GM12878 (cell line): ENCODE results near the gene CREBZF. TPM values are rescaled to one million over a fixed set of nuclear protein-coding genes. Genes with fewer than 3 reads are reported as not detected.

Experiments used
- ATAC-seq: fragments of 200-7000 bp; cut with Tn5 transposase; 3 replicates; pipeline ENCODE4 v1.9.1; 2020; ENCODE audit warnings: mild to moderate bottlenecking, moderate library complexity
- BruUV-seq: library from RNA; stranded (reverse); fragments of 400-500 nt; replicated peaks from 2 replicates; lab custom pipeline; 2021; lab: Mats Ljungman, UMichigan
- CTCF ChIA-PET: fragments of 300-600 bp; sonication (Branson Sonifier 250); formaldehyde crosslinking; extraction: SDS; loops from one replicate; lab custom pipeline; 2021; ENCODE audit warnings: inconsistent platforms; lab: Yijun Ruan, JAX
- POLR2A ChIA-PET: fragments of 350-600 bp; formaldehyde crosslinking; extraction: SDS; loops from one replicate; lab custom pipeline; 2021; ENCODE audit warnings: inconsistent platforms; lab: Charles Lee
- RAD21 ChIA-PET: fragments of 300-600 bp; sonication (Branson Sonifier 250); formaldehyde crosslinking; loops from one replicate; lab custom pipeline; 2023; ENCODE audit warnings: antibody characterized with exemption; ENCODE audit not compliant: unreplicated experiment; lab: Charles Lee
- SMC1A ChIA-PET: fragments of 300-600 bp; sonication (Branson Sonifier 250); formaldehyde crosslinking; loops from one replicate; lab custom pipeline; 2023; ENCODE audit not compliant: unreplicated experiment, uncharacterized antibody; lab: Charles Lee
- DNase-seq: peaks from one replicate; pipeline ENCODE4 v3.0.0-alpha.2; 2011; ENCODE audit warnings: low read depth, low spot score
- FAIRE-seq: peaks from 3 replicates; lab custom pipeline; 2011; peaks lifted over from hg19 to GRCh38; lab: Jason Lieb, UNC
- H2AFZ ChIP-seq: 2 replicates; pipeline ENCODE4 v1.6.0; 2011; ENCODE audit warnings: low read depth, low read length, control low read depth; ENCODE audit not compliant: control insufficient read depth
- H3K27ac ChIP-seq: 2 replicates; pipeline ENCODE4 v1.5.1; 2011; ENCODE audit warnings: control low read depth; ENCODE audit not compliant: control insufficient read depth, insufficient read depth
- H3K27me3 ChIP-seq, 2 experiments: replicated peaks in 1 of 2; 2 replicates each; pipeline versions ENCODE4 v1.6.0 to v1.6.1; 2011; ENCODE audit warnings: low read length in 1 of 2; ENCODE audit not compliant: control insufficient read depth in 2 of 2, insufficient read depth in 2 of 2
- H3K36me3 ChIP-seq, 2 experiments: 2 replicates each; pipeline ENCODE4 v1.5.1; 2011; ENCODE audit warnings: low read length in 1 of 2; ENCODE audit not compliant: control insufficient read depth in 2 of 2, insufficient read depth in 2 of 2
- H3K4me1 ChIP-seq: 2 replicates; pipeline ENCODE4 v1.6.1; 2011; ENCODE audit warnings: mild to moderate bottlenecking, low read length, moderate library complexity, mixed read lengths; ENCODE audit not compliant: control insufficient read depth, insufficient read depth
- H3K4me2 ChIP-seq: 2 replicates; pipeline ENCODE4 v1.6.0; 2011; ENCODE audit warnings: control low read depth; ENCODE audit not compliant: control insufficient read depth, insufficient read depth
- H3K4me3 ChIP-seq: fragments of 200-600 bp; sonication (generic); 2 replicates; pipeline ENCODE4 v1.5.1; 2016
- H3K79me2 ChIP-seq: 2 replicates; pipeline ENCODE4 v1.6.0; 2011; ENCODE audit warnings: low read length; ENCODE audit not compliant: control insufficient read depth, insufficient read depth
- H3K9ac ChIP-seq: 2 replicates; pipeline ENCODE4 v1.8.0; 2011; ENCODE audit warnings: low read length, control low read depth, mixed read lengths; ENCODE audit not compliant: control insufficient read depth, insufficient read depth
- H3K9me3 ChIP-seq: replicated peaks from 3 replicates; pipeline ENCODE4 v1.5.1; 2011; ENCODE audit warnings: mild to moderate bottlenecking, low read length; ENCODE audit not compliant: control insufficient read depth, insufficient read depth
- H4K20me1 ChIP-seq: 2 replicates; pipeline ENCODE4 v1.6.0; 2011; ENCODE audit not compliant: control insufficient read depth, insufficient read depth
- BACH1 ChIP-seq: fragments of 450-650 bp; IDR thresholded peaks from 2 replicates; pipeline ENCODE4 v1.6.1; 2017; ENCODE audit warnings: mild to moderate bottlenecking, borderline replicate concordance
- BCL3 ChIP-seq: IDR thresholded peaks from 2 replicates; pipeline ENCODE4 v1.6.1; 2011; ENCODE audit warnings: borderline replicate concordance, low read depth, mild to moderate bottlenecking, moderate library complexity, low read length; ENCODE audit not compliant: insufficient read depth, poor library complexity, severe bottlenecking
- CBX3 ChIP-seq: fragments of 200-600 bp; sonication (generic); IDR thresholded peaks from 2 replicates; pipeline ENCODE4 v1.6.1; 2016; ENCODE audit warnings: low read depth, borderline replicate concordance
- CBX5 ChIP-seq: sonication (generic); IDR thresholded peaks from 2 replicates; pipeline ENCODE4 v1.6.1; 2016; ENCODE audit warnings: low read depth, moderate library complexity, mild to moderate bottlenecking, inconsistent platforms
- CEBPB ChIP-seq, 2 experiments: fragments of 150-350 bp in 1 of 2; IDR thresholded peaks; 2 replicates each; pipeline ENCODE4 v1.6.1; 2012 to 2014; ENCODE audit warnings: low read depth in 2 of 2, low read length in 2 of 2, borderline replicate concordance in 1 of 2, inconsistent platforms in 1 of 2
- ESRRA ChIP-seq: IDR thresholded peaks from 2 replicates; pipeline ENCODE4 v1.6.1; 2012; ENCODE audit warnings: mild to moderate bottlenecking, low read length, improper control_type of control experiment
- ETV6 ChIP-seq, 2 experiments: fragments of 450-650 bp in 1 of 2; IDR thresholded peaks in 1 of 2; conservative IDR thresholded peaks in 1 of 2; 2 replicates each; pipeline ENCODE4 v1.6.1; 2014; ENCODE audit warnings: antibody characterized with exemption in 1 of 2, borderline replicate concordance in 1 of 2, low read depth in 1 of 2, mild to moderate bottlenecking in 1 of 2, moderate library complexity in 1 of 2
- NFIC ChIP-seq: IDR thresholded peaks from 2 replicates; pipeline ENCODE4 v1.6.1; 2012; ENCODE audit warnings: low read depth, mild to moderate bottlenecking, inconsistent platforms, low read length, moderate library complexity
- SMAD5 ChIP-seq: IDR thresholded peaks from 2 replicates; pipeline ENCODE4 v1.6.1; 2016; ENCODE audit warnings: antibody characterized with exemption, low read depth
- ZBTB11 ChIP-seq: fragments of 450-650 bp; formaldehyde crosslinking; IDR thresholded peaks from 2 replicates; pipeline ENCODE4 v1.5.0; 2022; ENCODE audit warnings: mild to moderate bottlenecking, missing genetic modification characterization
- ZNF592 ChIP-seq: fragments of 450-650 bp; IDR thresholded peaks from 2 replicates; pipeline ENCODE4 v1.6.1; 2017; ENCODE audit warnings: mild to moderate bottlenecking, moderate library complexity
- ZNF622 ChIP-seq: fragments of 450-650 bp; IDR thresholded peaks from 2 replicates; pipeline ENCODE4 v1.6.1; 2017; ENCODE audit warnings: mild to moderate bottlenecking, inconsistent platforms
- WGBS: methylation state at CpG from one replicate; pipeline ENCODE4 v1.1.6; 2016; ENCODE audit warnings: low lambda C conversion rate; ENCODE audit not compliant: insufficient replicate concordance, insufficient coverage; ENCODE audit errors: missing lambda C conversion rate; 5-methylcytosine and 5-hydroxymethylcytosine counted together
- in situ Hi-C: fragments of 300-500 bp; cut with MboI; formaldehyde crosslinking; loops from 9 replicates; pipeline ENCODE4 v1.14.3; 2018; ENCODE audit warnings: mixed read lengths
- intact Hi-C: fragments of 100-400 bp; cut with micrococcal nuclease; formaldehyde crosslinking; loops from one replicate; pipeline ENCODE4 v1.14.2; 2022; ENCODE audit not compliant: unreplicated experiment
- polyA plus RNA-seq, 11 experiments: library from polyadenylated mRNA; depleted of rRNA in 4 of 11; unstranded in 6 of 11; stranded (reverse) in 5 of 11; fragments of >200 nt; fragmentation: Nextera tagmentation in 4 of 11; fragmentation: Illumina TruSeq in 1 of 11; extraction: Ambion mirVana in 4 of 11; extraction: Trizol in 1 of 11; gene quantifications; 1 replicate in 1 of 11; 2 replicates in 10 of 11; pipeline versions ENCODE4 v1.2.1 to v1.2.3, GENCODE V29; 2011 to 2016; ENCODE audit warnings: inconsistent platforms in 2 of 11, missing spikeins in 2 of 11, low read depth in 1 of 11
- total RNA-seq, 4 experiments: library from RNA; depleted of rRNA in 3 of 4; stranded (reverse); fragments of >200 nt in 3 of 4; fragmentation: Illumina TruSeq in 1 of 4; extraction: Trizol in 1 of 4; gene quantifications; 2 replicates each; pipeline versions ENCODE4 v1.2.1 to v1.2.3, GENCODE V29; 2013 to 2021

The CREBZF gene
- total and polyA plus RNA-seq, 10 of the 15 experiments (the other 5 are each of a cell fraction or from before 2014, with no cell fraction given) = 11.1 to 51.2 (median 34.1) TPM

- ChIA-PET POLR2A (interaction anchor here (1.0 to 6.7 kb wide), 5 partner anchors 11 to 36 kb away, joined by 3 to 43 read pairs (median 5); partner anchors contain the start of genes DLG2, TMEM126A and TMEM126B), CTCF (interaction anchor here (0.6 to 4.0 kb wide), 4 partner anchors 9 to 36 kb away, joined by 3 to 21 read pairs (median 4); partner anchors contain the start of genes CCDC89, TMEM126A and TMEM126B), SMC1A (interaction anchor here (0.6 to 8.2 kb wide), 5 partner anchors 11 to 36 kb away, joined by 3 to 66 read pairs (median 3); partner anchors contain the start of gene TMEM126A), RAD21 (interaction anchor here (2.9 kb wide), 1 partner anchor 36 kb away, joined by 10 read pairs; the partner anchor contains the start of genes DLG2 and TMEM126B)
- H3K79me2 ChIP-seq = peaks cover 62% of the 10 kb centered on the region
- ATAC-seq (peak; percentile 82), DNase-seq (no peak), FAIRE-seq (no peak)
- intact Hi-C loops (loop anchor here (2.0 to 10.0 kb wide), 2 partner anchors 17 to 631 kb away; partner anchors contain the start of gene TMEM126A), in situ Hi-C loops (no loop called here)
- H3K9ac ChIP-seq = peak overlapping the region; percentile 95
- peak overlapping the region; percentile 91 for H3K4me3 ChIP-seq
- peak overlapping the region; percentile 87 for H3K27ac ChIP-seq
- H3K27me3 ChIP-seq = no peaks in the 10 kb centered on the region
- no peaks in the 10 kb centered on the region for H3K9me3 ChIP-seq
- no TSS peak for BruUV-seq
- peaks cover 10% of the 10 kb centered on the region; the same call in 1 of the 2 replicates for H4K20me1 ChIP-seq
- peak overlapping the region; percentile 54 for H2AFZ ChIP-seq
- under 1% methylated on average over 56 of the region's 73 CpGs for WGBS
- H3K36me3 ChIP-seq = peaks cover 0 to 11% of the 10 kb centered on the region in 2 experiments; a peak in 2 of 4 replicates
- H3K4me2 ChIP-seq = peak overlapping the region; percentile 91
- no peaks in the 10 kb centered on the region for H3K4me1 ChIP-seq
- TF ChIP-seq ZNF622 (no peak), ETV6 (conservative IDR thresholded peaks at IDR 0.05 in 1 of 2, IDR thresholded peaks at IDR 0.05 in 1 of 2; ENCODE audit: borderline replicate concordance in 1 of 2, low read depth in 1 of 2) (no peak), BCL3 (no peak), BACH1 (0 out of 2 replicates have a peak, but pooled peaks have one; percentile 32), ESRRA (no peak), ZNF592 (no peak), CBX5 (no peak), ZBTB11 (CRISPR knock-in tag) (no peak), CEBPB (IDR thresholded peaks at IDR 0.05; ENCODE audit: borderline replicate concordance in 1 of 2, low read depth in 2 of 2, low read length in 2 of 2) (no peak), NFIC (no peak), SMAD5 (no peak), CBX3 (no peak)
Observed at GRCh38 chr11:85663753-85664614, 945 bp downstream of the CREBZF start.
